Measurements from ENCODE around the gene MRPL28. TPM values are rescaled to one million over a fixed set of nuclear protein-coding genes. Genes with fewer than 3 reads are reported as not detected.

The MRPL28 gene
- total and polyA plus RNA-seq, 2 donors (not counting 1 experiment from before 2014, with no cell fraction given), result 65.2 to 86.5 TPM

- H3K27me3 ChIP-seq (ENCODE audit: control insufficient read depth, insufficient read depth, low read length), result no peaks in the 10 kb centered on the region
- H3K79me2 ChIP-seq (ENCODE audit: control insufficient read depth, insufficient read depth, low read length), result peaks cover 2% of the 10 kb centered on the region
- H2AFZ ChIP-seq (ENCODE audit: low read length), result no peak overlapping the region
- H3K9me3 ChIP-seq (ENCODE audit: control insufficient read depth, insufficient read depth, low read depth, low read length), result no peaks in the 10 kb centered on the region
- peak overlapping the region; percentile 17 for H3K4me2 ChIP-seq (ENCODE audit: extremely low read depth, insufficient read depth, low read length)
- H3K36me3 ChIP-seq (ENCODE audit: control insufficient read depth, insufficient read depth, low read length), result peaks cover 50% of the 10 kb centered on the region
- TF ChIP-seq EZH2 (IDR thresholded peaks at IDR 0.05; ENCODE audit: low read length, missing control alignments) (no peak), CTCF (conservative IDR thresholded peaks at IDR 0.05 in 1 of 2, IDR thresholded peaks at IDR 0.05 in 1 of 2; ENCODE audit: low read depth in 1 of 2, low read length in 2 of 2) (no peak)
- H3K9ac ChIP-seq (ENCODE audit: insufficient read depth, low read length), result no peak overlapping the region
- peaks cover 2% of the 10 kb centered on the region for H3K4me1 ChIP-seq (ENCODE audit: control insufficient read depth, extremely low read depth, insufficient read depth, low read length)
- peak overlapping the region in 1 of 4 experiments; percentile 14 for H3K4me3 ChIP-seq (replicated peaks in 1 of 4; ENCODE audit: control extremely low read depth in 1 of 4, insufficient read depth in 1 of 4, low read depth in 3 of 4, low read length in 4 of 4)
- H4K20me1 ChIP-seq (ENCODE audit: control insufficient read depth, extremely low read depth, insufficient read depth, low read length), result no peaks in the 10 kb centered on the region
- DNase-seq (ENCODE audit: low read depth in 2 of 2), result no peak
- no peak overlapping the region for H3K27ac ChIP-seq (ENCODE audit: insufficient read depth, low read length)
These were observed 709 bp upstream of the MRPL28 start for GRCh38 chr16:370979-371514.

- no peak overlapping the region for H2AFZ ChIP-seq (ENCODE audit: low read length)
- H3K9me3 ChIP-seq (ENCODE audit: control insufficient read depth, insufficient read depth, low read depth, low read length), result no peaks in the 10 kb centered on the region
- no peak for TF ChIP-seq CTCF (conservative IDR thresholded peaks at IDR 0.05 in 1 of 2, IDR thresholded peaks at IDR 0.05 in 1 of 2; ENCODE audit: low read depth in 1 of 2, low read length in 2 of 2)
- no peak for TF ChIP-seq EZH2 (IDR thresholded peaks at IDR 0.05; ENCODE audit: low read length, missing control alignments)
- peak overlapping the region; percentile 38 to 49 (median 39) for H3K4me3 ChIP-seq (replicated peaks in 1 of 4; ENCODE audit: control extremely low read depth in 1 of 4, insufficient read depth in 1 of 4, low read depth in 3 of 4, low read length in 4 of 4)
- peak overlapping the region; percentile 90 for H3K4me2 ChIP-seq (ENCODE audit: extremely low read depth, insufficient read depth, low read length)
- H4K20me1 ChIP-seq (ENCODE audit: control insufficient read depth, extremely low read depth, insufficient read depth, low read length), result no peaks in the 10 kb centered on the region
- peaks cover 2% of the 10 kb centered on the region for H3K79me2 ChIP-seq (ENCODE audit: control insufficient read depth, insufficient read depth, low read length)
- peak overlapping the region; percentile 23 for H3K9ac ChIP-seq (ENCODE audit: insufficient read depth, low read length)
- no peaks in the 10 kb centered on the region for H3K27me3 ChIP-seq (ENCODE audit: control insufficient read depth, insufficient read depth, low read length)
- H3K27ac ChIP-seq (ENCODE audit: insufficient read depth, low read length), result no peak overlapping the region
- peaks cover 45% of the 10 kb centered on the region for H3K36me3 ChIP-seq (ENCODE audit: control insufficient read depth, insufficient read depth, low read length)
- peak in 1 of 2 donors; percentile 23 for DNase-seq (ENCODE audit: low read depth in 2 of 2)
- H3K4me1 ChIP-seq (ENCODE audit: control insufficient read depth, extremely low read depth, insufficient read depth, low read length), result peaks cover 2% of the 10 kb centered on the region
These were observed 387 bp downstream of the MRPL28 start for GRCh38 chr16:369866-370436.

GRCh38 chr16:369275-369865, 968 bp downstream of the MRPL28 start:
- Histone ChIP-seq H3K27me3 (ENCODE audit: control insufficient read depth, insufficient read depth, low read length) (no peaks in the 10 kb centered on the region), H3K79me2 (ENCODE audit: control insufficient read depth, insufficient read depth, low read length) (peaks cover 2% of the 10 kb centered on the region), H4K20me1 (ENCODE audit: control insufficient read depth, extremely low read depth, insufficient read depth, low read length) (no peaks in the 10 kb centered on the region), H3K9me3 (ENCODE audit: control insufficient read depth, insufficient read depth, low read depth, low read length) (no peaks in the 10 kb centered on the region), H2AFZ (ENCODE audit: low read length) (no peak overlapping the region), H3K36me3 (ENCODE audit: control insufficient read depth, insufficient read depth, low read length) (peaks cover 42% of the 10 kb centered on the region), H3K9ac (ENCODE audit: insufficient read depth, low read length) (no peak overlapping the region), H3K4me1 (ENCODE audit: control insufficient read depth, extremely low read depth, insufficient read depth, low read length) (peaks cover 2% of the 10 kb centered on the region), H3K4me3 (replicated peaks in 1 of 4; ENCODE audit: control extremely low read depth in 1 of 4, insufficient read depth in 1 of 4, low read depth in 3 of 4, low read length in 4 of 4) (peak overlapping the region in 3 of 4 experiments; percentile 38 to 49 (median 40)), H3K4me2 (ENCODE audit: extremely low read depth, insufficient read depth, low read length) (peak overlapping the region; percentile 90), H3K27ac (ENCODE audit: insufficient read depth, low read length) (no peak overlapping the region)
- TF ChIP-seq EZH2 (IDR thresholded peaks at IDR 0.05; ENCODE audit: low read length, missing control alignments) (no peak), CTCF (conservative IDR thresholded peaks at IDR 0.05 in 1 of 2, IDR thresholded peaks at IDR 0.05 in 1 of 2; ENCODE audit: low read depth in 1 of 2, low read length in 2 of 2) (no peak)
- no peak for DNase-seq (ENCODE audit: low read depth in 2 of 2)

Data from fibroblast of lung (primary cell).